ENCODE measurements around the gene TRMU.
A peak's percentile ranks its signal among the peaks of the same experiment; 100 is the strongest.
"Not testable (repeated sequence)": the region's sequence is repeated elsewhere in the genome, so short reads cannot be mapped to it uniquely, and the experiment has no call there.

Gene TRMU

DNA sequence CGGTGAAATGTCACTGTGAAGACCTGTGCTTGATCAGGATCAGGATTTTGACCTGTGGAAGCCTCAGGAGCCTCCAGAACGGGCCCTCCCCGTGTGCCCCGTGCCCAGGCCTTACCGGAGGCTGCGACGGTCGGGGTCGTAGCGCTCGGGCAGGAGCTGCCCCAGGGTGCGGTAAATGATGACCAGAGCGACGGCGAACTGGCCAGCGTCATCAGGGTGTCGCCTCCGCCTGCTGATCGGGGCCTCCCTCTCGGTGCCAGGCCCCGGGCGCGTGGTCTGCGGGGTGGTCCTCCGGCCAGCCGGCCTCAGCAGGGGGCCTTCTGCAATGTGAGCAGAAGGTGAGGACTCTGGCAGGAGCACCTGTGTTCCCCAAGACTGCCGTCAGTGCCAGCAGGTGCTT is 46.2 kb downstream of the TRMU start:
- no peak for DNase-seq

DNA sequence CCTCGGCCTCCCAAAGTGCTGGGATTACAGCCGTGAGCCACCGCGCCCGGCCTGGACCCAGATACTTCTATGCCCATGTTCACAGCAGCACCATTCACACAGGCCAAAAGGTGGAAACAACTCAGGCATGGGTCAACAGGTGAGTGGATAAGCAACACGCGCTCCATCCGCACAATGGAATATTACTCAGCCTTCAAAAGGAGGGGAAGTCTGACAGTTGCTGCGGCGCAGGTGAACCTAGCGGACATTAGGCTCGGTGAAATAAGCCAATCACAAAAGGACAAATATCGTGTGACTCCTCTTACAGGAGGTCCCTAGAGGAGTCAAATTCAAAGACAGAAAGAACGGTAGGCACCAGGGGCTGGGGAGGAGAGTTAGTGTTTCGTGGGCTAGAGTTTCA is 47.0 kb downstream of the TRMU start:
- no peak for DNase-seq

DNA sequence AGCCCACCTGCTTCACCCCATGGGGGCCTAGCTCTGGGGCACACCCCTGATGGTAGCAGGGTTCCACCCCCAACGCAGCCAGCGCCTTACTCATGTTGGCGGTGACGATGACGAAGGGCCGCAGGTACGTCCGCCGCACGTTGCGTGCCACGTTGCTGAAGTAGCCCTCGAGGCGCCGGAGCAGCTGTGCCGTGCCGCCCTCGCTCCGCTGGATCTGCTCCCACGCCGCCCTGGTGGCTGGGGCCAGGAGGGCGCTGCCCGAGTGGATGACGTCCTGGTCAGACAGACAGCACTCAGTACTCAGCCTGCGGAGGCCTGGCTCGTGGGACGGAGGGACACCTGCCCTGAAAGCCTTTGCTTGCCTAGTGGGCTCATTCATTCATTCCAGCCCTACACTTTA is 50.8 kb downstream of the TRMU start:
- no peak for DNase-seq

DNA sequence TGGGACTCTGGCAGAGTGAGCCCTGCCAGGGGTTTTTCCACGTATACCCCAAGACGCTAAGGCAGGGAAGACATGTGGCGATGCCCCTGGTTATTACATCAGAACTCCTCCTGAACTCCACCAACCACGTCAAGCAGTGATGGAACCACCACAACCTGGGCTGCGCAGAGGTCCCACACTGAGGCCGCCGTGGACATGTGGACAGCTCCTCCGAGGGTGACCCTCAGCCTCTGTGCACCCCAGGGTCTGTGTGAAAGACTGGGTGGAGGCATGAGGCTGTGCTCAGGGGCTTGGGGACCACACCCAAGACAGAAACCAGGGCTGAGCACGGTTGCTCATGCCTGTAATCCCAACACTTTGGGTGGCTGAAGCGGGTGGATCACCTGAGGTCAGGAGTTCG is 52.2 kb downstream of the TRMU start:
- no peak for DNase-seq

DNA sequence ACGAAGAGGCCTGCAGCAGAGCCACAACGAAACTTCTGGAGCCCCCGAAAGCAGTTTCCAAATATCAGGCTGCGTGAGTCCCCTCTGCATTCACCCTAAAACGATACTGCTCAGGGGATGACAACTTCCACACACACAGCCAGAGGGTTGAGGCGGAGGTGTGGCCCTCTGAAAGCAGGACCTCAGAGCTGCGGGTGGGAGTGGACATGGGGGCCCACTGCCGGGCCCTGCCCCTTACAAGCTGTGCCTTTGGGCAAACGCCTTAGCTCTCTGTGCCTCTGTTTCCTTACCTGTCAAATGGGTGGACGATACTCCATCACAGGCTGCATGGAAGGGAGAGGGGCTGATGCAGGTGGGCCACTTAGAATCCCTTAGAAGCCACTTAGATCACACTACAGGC is 53.1 kb downstream of the TRMU start:
- DNase-seq: no peak

DNA sequence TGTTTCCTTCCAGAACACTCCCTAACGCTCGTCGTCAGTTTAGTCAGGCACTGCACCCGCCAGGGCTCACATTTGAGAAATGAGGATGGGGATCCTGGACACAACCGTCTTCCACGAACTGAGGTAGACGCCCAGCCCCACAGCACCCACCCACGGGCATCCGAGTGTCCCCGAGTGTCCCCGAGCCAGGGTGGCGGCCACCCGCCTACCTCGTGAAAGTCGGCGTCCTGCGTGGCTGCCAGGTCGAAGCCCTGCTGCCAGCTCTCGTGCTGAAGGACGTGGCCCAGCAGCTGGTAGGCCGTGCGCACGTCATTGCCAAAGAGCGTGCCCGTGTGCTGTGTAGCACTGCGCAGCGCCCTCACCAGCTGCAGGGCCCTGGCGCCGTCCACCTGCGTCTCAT is 53.6 kb downstream of the TRMU start:
- DNase-seq: no peak

DNA sequence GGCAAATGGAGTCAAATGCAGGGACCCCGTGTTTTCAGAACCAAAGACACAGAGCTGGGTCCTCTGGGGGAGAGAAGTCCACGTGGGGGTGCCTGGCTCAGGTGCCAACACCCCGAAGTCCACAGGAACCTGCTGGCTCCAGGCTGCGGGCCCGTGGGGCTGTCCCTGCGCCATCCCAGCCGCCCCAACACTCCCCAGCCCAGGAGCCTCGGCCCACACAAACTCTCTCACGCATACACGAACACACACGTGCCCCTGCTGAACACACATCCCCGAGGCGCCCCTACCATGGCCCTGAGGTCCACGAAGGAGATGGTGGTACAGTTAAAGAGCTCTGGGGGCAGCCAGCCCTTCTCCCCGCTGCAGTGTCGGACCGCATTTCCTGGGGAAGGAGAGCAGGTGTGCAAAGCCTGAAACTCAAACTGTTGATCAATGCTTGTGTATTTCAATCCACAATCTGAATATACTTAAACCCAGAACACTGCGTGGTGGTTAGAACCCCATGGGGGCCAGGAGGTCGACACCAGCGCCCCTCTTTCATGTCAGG is 54.7 kb downstream of the TRMU start:
- DNase-seq: no peak

DNA sequence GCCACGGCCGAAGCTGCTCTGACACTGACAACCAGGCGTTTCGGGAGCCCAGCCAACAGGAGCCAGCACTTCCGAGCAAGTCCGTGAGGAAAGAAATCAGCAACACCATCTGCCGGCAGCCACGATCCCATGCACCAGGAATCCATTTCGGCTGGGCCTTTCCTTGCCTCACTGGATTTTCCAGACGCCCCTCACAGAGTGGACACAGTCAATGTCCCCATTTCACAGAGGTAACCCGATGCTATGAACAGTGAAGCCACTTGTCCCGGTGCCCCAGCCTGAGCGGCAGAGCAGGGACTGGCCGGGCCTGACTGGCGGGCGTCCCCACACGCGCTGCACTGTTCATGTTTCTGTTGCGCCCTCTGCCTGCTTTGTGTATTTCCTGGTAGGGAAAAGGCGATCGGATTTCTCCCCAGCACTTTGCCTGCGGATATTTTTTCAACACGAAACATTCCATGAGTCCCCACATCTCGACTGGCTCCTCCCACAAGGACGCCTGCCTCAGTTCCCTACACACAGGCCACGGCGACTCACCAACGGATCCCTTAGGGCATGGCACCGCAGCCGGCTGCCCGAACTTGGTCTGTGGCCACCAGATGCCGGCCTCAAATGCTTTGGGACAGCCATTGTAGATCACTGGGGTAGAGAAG is 55.3 kb downstream of the TRMU start:
- peak in 25 of 58 donors; percentile 4 to 65 (median 13) for DNase-seq

DNA sequence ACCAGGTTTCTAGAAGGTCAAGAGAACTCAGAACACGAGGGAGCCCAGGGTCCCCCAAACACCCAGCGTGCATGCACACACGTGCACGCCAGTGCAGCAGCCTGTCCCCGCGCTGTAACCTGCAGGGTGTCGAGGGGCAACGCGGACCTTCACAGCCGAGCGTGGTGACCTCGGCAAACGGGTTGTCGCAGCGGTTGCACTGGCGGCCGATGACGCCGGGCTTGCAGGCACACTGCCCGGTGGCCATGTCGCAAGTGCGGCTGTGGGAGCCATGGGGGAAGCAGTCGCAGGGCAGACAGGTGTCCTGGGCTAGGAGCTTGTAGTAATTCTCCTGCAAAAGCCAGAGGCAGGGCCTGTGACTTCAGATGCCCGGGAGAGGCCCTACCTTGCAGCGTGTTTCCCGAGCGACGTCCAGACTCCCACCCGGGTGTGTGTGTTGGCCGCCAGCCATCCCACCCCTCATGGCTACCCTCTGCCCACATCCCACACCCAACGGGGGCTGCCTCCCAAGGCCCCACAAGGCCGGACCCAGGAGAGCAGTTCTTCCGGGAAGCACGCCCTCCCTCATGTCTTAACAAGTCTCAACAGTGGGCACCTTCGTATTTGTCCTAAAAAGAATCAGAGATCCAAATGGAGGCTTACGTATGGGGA is 56.1 kb downstream of the TRMU start:
- no peak for DNase-seq

DNA sequence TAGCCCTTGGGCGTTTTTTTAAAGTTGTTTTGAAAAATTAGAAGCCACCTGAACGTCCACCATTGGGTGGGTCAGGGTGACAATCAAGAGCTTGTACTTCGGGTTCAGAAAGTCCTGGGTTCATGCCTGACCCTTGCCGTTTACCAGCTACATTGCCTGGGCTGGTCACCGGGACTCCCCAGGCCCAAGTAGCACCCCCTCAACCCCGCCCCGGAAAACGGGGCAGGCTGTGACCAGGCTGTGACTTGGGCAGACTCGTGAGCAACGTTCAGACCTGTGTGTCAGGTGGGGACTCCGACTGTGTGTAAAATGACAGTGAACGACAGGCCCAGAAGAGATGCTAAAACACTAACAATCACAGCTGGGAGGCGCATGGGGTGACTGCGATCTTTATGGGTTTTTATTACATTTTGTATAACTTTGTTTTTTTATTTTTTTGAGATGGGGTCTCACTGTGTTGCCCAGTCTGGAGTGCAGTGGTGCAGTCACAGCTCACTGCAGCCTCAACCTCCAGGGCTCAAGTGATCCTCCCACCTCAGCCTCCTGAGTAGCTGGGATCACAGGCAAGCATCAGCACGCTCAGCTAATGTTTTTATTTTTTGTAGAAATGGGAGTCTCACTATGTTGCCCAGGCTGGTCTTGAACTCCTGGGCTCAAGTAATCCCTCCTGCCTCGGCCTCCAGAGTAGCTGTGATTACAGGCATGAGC is 56.8 kb downstream of the TRMU start:
- DNase-seq: no peak

DNA sequence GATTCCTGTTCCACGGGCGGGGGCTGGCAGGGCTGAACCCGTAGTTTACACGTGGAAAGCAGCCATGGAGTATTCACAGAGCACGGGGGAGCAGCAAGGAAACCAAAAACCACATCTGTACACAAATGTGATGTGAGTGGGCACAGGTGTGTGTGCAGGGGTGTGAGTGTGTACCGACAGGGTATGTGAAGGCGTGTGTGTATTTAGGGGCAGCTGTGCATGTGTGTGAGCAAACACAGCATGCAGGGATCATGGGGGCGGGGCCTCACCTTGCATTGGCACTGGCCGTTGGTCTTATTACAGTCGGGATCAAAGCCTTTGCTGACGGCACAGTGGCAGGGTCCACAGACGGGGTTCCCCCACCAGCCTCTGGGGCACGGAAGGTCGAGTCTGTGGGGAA is 58.4 kb downstream of the TRMU start:
- DNase-seq: no peak

DNA sequence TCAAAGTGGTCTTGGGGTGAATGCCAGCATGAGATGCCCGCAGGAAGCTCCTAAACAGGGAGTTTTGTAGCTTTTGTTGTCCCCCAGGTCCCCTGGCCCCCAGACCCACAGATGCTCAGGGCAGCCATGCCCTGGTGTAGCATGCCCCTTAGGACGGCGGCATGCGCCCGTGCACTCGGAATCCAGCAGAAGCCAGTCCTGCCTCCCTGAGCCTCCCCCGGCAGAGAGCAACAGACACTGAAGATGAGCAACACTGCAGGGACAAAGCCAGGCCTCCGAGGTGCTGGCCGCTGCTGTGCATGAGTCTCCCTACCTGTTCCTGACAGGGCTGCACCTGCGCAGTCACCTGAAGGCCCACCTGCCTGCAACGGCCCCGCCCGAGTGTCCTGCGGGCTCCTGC is 59.1 kb downstream of the TRMU start:
- DNase-seq: no peak

DNA sequence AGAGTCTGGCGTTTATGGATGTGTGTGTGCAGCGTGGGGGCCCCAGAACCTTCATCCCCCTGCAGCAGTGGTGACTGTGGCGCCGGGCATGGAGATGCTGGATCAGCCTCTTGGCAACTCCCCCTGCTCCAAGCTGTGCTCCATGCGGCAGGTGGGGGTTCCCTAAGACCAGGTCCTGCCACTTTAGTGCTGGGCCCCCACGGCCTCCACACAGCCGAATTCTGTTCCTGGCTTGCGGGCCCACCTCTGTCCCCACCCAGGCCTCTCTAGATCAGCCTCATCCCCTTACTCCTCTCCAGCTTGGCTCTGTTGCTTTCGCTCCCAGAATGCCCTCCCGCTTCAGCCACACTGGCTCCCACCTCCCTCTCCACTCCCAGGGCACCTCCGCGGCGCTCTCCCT is 59.6 kb downstream of the TRMU start:
- DNase-seq: no peak

DNA sequence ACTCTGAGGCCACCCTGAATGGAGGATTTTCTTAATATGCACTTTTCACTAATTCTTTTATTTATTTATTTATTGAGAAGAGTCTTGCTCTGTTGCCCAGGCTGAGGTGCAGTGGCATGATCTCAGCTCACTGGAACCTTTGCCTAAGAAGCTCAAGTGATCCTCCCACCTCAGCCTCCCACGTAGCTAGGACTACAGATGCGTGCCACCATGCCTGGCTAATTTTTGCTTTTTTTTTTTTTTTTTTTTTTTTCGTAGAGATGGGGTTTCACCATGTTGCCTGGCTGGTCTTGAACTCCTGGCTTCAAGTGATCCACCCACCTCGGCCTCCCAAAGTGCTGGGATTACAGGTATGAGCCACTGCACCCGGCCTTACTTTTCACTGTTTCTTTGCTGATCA is 61.5 kb downstream of the TRMU start:
- DNase-seq: not testable (repeated sequence)

DNA sequence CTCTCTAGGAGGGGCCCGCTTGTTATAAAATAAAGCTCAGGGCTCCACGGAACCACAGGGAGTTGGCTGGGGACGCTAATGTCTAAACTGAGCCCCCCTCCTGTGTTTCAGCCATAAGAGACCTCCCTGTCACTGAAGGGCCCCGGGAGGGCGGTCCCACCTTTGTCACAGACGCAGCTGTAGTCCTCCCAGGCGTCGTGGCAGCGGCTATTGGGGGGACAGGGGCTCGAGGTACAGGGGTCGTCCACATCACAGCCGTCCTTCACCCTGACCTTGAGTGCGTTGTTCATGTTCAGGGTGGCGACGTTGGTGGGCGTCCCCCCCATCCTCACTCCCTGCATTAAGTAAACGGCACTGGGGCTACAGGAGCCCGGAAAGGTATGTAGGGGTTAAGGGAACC is 62.0 kb downstream of the TRMU start:
- DNase-seq: no peak

DNA sequence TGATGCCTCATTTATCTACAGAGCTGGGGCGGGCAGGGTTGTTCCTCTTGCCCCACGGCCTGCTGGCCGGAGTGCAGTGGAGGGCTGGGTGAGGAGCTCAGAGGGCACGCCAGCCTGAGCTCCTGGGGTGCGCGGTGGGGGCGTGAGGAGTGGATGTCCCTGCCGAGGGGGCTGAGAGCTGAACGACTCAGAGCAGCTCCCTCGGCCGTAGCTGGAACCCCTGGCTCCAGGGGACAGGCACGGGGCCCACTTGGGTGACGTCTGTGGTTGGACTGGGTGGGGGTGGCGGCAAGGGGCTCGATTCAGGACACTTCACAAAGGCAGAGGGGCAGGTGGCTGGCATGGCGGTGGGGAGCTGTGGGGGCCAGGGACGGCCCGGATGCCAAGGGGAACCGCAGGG is 62.4 kb downstream of the TRMU start:
- DNase-seq: no peak

DNA sequence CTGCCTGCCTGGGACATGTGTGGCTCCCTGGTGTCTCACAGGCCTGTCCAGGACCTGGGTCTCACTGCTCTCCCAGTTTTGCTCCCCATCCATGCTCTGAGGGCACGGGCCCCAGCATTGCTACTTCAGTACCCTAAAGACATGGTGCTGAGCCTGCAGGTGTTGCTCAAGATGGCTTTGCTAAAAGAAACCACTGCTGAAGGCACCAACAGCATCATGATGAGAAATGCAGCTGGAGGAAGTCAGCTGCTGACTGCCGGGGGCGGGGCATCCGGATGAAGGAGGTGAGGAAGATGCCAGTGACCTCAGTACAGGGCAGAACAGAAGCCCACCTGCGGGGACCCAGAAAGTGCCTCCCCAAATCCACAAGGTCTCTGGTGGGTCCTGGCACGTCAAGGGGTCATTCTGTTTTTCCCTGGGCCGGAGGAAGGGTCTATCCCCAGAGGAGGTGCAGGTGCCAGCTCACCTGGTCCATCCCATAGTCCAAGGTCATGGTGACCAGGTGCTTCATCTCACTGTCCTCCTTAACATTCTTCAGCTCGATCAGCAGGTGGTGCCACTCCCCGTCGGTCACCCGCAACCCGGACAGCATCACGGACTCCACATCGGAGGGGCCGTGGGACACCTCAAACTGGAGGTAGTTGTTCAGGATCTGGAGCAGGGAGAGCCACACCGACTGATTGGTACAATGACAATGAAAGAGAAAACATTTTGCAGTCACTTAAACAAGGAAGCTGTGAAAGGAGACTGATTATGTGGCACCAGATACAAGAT is 63.9 kb downstream of the TRMU start:
- DNase-seq: no peak

DNA sequence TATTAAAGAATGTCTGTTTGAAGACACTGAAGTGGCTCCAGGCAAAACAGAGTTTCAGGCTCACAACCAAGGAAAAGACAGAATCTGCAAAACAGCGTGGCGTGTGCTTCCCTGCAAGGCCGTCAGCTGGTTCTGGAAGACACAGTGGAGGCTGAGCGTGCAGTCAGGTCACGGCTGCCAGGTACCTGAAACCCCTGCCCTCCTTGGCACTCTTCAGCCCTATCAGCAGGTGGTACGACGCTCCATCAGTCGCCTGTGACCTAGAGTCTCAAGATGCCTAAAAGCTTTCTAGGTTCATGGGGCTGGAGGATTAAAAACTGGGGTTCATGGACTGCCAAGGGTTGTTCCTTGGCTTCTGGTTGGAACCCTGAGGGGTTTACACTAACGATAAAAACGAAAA is 65.9 kb downstream of the TRMU start:
- DNase-seq: no peak

DNA sequence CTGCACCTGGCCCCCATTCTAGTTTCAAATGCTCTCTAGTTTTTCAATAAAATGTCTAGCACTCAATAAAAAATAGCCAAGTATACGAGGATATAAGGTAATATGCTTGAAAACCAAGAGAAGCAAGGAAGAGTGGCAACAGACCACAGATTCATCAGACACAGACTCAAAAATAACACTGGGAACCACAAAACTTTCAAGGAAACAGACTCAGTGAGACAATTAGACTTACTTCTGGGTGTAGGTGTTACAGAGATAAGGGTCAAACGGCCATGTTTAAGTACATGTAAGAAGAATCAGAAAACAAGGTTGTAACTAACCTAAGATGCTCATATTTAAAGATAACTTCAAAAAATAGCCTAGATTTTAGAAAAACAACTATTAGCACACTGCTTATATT is 67.0 kb downstream of the TRMU start:
- no peak for DNase-seq

DNA sequence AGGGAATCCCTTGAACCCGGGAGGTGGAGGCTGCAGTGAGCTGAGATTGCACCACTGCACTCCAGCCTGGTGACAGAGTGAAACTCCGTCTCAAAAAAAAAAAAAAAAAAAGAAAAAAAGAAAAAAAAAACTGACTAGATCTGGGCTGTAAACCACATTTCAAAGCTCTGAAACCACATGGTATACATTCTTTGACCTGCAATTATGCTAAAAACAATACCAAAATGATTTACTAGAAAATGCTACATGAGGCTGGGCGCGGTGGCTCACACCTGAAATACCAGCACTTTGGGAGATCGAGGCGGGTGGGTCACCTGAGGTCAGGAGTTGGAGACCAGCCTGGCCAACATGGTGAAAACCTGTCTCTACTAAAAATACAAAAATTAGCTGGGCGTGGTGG is 68.4 kb downstream of the TRMU start:
- not testable (repeated sequence) for DNase-seq

DNA sequence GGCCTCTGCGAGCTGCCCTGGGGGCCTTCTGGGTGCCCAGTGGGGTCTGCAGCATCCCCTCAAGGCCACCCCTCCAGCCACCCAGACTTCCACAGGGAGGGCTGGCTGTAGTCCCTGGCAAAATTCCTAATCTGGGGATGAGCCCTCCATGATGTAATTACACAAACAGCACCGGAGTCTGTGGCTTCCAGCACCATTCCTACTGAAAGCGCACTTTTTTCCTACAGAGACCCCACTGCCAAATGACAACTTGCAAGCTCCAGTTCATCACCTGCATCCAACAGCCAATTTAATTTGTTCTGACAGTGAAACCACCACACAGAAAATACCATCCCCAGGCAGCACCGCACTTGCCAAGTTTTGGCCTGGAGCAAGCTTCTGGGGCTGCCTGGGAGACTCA is 70.4 kb downstream of the TRMU start:
- DNase-seq: no peak

DNA sequence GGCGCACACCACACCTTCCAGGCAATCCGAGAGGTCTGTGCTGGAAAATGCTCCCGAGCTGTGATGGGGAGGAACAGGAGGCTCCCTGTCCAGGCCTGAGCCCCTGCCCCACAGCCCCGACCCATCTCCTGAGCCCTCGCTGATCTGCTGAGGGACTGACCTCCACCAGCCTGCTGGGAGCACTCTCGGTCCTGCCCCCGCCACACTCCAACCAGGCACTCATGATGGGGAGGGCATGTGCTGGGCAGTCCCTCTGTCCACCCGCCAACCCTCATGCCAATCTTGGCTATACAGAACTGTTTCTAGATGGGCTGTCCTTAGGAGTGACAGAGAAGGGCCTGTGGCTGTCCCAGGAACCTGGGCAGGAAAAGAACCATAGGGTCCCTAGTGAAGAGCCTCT is 70.8 kb downstream of the TRMU start:
- no peak for DNase-seq
